ENCODE results near the gene TAS1R1.
A peak's percentile ranks its signal among the peaks of the same experiment; 100 is the strongest.

DNA sequence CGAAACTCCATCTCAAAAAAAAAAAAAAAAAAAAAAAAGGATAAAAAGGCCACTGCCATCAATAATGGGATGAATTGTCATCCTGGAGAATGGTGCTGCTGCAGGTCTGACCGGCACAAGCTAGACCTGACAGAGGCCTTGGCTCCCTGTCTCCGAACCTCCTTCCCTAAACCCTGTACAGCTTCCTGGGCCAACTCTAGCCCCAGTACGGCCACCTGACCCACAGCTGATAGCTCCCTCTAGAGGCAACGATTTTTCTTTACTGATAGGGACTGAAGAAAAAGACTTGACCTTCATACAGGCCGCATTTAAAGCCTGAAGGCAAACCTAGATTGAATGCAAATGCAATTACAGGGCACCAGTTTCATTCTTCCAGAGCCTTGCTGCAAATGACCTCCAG, 31.5 kb upstream of the TAS1R1 start:
- TF ChIP-seq, protein P1, sequence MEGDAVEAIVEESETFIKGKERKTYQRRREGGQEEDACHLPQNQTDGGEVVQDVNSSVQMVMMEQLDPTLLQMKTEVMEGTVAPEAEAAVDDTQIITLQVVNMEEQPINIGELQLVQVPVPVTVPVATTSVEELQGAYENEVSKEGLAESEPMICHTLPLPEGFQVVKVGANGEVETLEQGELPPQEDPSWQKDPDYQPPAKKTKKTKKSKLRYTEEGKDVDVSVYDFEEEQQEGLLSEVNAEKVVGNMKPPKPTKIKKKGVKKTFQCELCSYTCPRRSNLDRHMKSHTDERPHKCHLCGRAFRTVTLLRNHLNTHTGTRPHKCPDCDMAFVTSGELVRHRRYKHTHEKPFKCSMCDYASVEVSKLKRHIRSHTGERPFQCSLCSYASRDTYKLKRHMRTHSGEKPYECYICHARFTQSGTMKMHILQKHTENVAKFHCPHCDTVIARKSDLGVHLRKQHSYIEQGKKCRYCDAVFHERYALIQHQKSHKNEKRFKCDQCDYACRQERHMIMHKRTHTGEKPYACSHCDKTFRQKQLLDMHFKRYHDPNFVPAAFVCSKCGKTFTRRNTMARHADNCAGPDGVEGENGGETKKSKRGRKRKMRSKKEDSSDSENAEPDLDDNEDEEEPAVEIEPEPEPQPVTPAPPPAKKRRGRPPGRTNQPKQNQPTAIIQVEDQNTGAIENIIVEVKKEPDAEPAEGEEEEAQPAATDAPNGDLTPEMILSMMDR (IDR thresholded peaks at IDR 0.05): peak; percentile 43; the same call in 2 of the 3 replicates
- no peak for TF ChIP-seq POLR2A (IDR thresholded peaks at IDR 0.05; ENCODE audit: low read length)
- TF ChIP-seq EP300 (IDR thresholded peaks at IDR 0.05): no peak
- TF ChIP-seq HDAC2 (IDR thresholded peaks at IDR 0.05): no peak
- TF ChIP-seq ZSCAN20 (CRISPR knock-in tag; IDR thresholded peaks at IDR 0.05): no peak
- TF ChIP-seq, protein P2, sequence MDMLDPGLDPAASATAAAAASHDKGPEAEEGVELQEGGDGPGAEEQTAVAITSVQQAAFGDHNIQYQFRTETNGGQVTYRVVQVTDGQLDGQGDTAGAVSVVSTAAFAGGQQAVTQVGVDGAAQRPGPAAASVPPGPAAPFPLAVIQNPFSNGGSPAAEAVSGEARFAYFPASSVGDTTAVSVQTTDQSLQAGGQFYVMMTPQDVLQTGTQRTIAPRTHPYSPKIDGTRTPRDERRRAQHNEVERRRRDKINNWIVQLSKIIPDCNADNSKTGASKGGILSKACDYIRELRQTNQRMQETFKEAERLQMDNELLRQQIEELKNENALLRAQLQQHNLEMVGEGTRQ (IDR thresholded peaks at IDR 0.05): no peak
- no peak for TF ChIP-seq KDM1A (IDR thresholded peaks at IDR 0.05; ENCODE audit: low read depth)
- TF ChIP-seq MAFK (IDR thresholded peaks at IDR 0.05; ENCODE audit: partially characterized antibody): no peak

Measured in A549 (cell line).